Cardiac muscle cell (in vitro differentiated cells and primary cell): ENCODE results near the gene SLC10A1. TPM values are rescaled to one million over a fixed set of nuclear protein-coding genes. Genes with fewer than 3 reads are reported as not detected.

ENCODE experiments used
- DNase-seq, 2 donors: peaks; one replicate each; pipeline versions ENCODE4 v3.0.0 to v3.0.0-alpha.2; 2010 to 2017; ENCODE audit warnings: low read depth in 1 of 2, low spot score in 1 of 2
- H3K27ac ChIP-seq: fragments of 200-600 bp; sonication (generic); 2 replicates; pipeline ENCODE4 v1.5.1; 2016
- H3K27me3 ChIP-seq: fragments of 200-600 bp; sonication (generic); 2 replicates; pipeline ENCODE4 v1.6.0; 2016; ENCODE audit warnings: control low read depth
- H3K36me3 ChIP-seq: fragments of 200-600 bp; sonication (generic); 2 replicates; pipeline ENCODE4 v1.5.1; 2016; ENCODE audit warnings: control low read depth
- H3K4me1 ChIP-seq: fragments of 200-600 bp; sonication (generic); 2 replicates; pipeline ENCODE4 v1.8.1; 2017; ENCODE audit warnings: low read depth, mild to moderate bottlenecking, mixed run types
- H3K4me3 ChIP-seq: fragments of 200-600 bp; sonication (generic); 2 replicates; pipeline ENCODE4 v1.5.1; 2016; ENCODE audit warnings: mild to moderate bottlenecking
- H3K9me3 ChIP-seq: fragments of 200-600 bp; sonication (generic); 2 replicates; pipeline ENCODE4 v1.5.1; 2017; ENCODE audit warnings: low read depth, mild to moderate bottlenecking, control low read depth
- polyA plus RNA-seq: library from polyadenylated mRNA; unstranded; fragments of >200 nt; fragmentation: Nextera tagmentation; extraction: Ambion mirVana; gene quantifications from 2 replicates; pipeline ENCODE4 v1.2.1, GENCODE V29; 2016
- total RNA-seq: library from RNA; depleted of rRNA; stranded (reverse); fragments of >200 nt; gene quantifications from 2 replicates; pipeline ENCODE4 v1.2.3, GENCODE V29; 2016
- TF ChIP-seq, protein P1 (sequence below): IDR thresholded peaks from 2 replicates; pipeline ENCODE4 v1.5.1; 2012; ENCODE audit warnings: low read depth, mild to moderate bottlenecking, low read length

Gene SLC10A1
- total and polyA plus RNA-seq, 2 experiments from 2014 or later, result not detected

DNA sequence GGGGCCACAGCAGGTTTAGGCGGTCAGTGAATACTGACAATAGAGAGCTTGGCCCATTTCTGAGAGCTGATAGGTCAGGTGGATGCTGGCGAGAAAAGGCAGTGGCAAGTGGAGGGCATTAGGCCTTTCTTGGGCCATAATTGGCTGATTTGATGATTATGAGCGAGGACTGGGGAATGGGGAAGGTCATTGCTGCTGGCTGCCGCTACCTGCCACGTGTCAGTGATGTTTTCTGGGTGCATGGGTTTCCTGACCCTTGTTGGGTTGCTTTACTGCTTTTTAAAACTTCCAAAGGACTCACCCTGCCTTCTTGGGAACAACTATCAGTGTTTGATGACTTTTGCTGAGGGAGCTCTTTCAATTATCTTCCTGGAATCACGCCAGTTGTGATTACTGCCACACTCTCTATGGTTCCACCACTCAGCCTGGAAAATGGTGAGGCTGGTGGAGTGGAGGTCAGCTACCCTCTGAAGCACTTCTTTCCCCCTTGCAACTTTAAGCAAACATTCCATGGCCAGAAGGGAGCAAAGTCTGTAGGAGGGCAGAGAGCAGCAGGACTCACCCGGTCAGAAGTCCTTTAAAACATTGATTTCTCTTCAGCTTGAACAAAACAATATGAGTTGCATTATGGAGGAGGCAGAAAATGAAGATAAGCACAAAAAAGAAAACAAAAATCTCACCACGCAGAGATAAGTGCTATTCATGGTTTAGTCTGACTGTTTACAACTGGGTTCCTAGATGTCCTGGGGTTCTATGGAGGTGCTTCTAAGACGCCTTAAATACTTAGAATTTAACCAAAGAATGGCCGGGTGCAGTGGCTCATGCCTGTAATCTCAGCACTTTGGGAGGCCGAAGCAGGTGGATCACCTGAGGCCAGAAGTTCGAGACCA is 12.1 kb upstream of the SLC10A1 start:
- H3K4me1 ChIP-seq, result no peaks in the 10 kb centered on the region
- no peaks in the 10 kb centered on the region for H3K27me3 ChIP-seq
- H3K36me3 ChIP-seq, result no peaks in the 10 kb centered on the region
- no peak overlapping the region for H3K27ac ChIP-seq
- no peak for DNase-seq
- TF ChIP-seq, protein P1, sequence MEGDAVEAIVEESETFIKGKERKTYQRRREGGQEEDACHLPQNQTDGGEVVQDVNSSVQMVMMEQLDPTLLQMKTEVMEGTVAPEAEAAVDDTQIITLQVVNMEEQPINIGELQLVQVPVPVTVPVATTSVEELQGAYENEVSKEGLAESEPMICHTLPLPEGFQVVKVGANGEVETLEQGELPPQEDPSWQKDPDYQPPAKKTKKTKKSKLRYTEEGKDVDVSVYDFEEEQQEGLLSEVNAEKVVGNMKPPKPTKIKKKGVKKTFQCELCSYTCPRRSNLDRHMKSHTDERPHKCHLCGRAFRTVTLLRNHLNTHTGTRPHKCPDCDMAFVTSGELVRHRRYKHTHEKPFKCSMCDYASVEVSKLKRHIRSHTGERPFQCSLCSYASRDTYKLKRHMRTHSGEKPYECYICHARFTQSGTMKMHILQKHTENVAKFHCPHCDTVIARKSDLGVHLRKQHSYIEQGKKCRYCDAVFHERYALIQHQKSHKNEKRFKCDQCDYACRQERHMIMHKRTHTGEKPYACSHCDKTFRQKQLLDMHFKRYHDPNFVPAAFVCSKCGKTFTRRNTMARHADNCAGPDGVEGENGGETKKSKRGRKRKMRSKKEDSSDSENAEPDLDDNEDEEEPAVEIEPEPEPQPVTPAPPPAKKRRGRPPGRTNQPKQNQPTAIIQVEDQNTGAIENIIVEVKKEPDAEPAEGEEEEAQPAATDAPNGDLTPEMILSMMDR, result no peak
- H3K9me3 ChIP-seq, result no peaks in the 10 kb centered on the region
- H3K4me3 ChIP-seq, result no peak overlapping the region

DNA sequence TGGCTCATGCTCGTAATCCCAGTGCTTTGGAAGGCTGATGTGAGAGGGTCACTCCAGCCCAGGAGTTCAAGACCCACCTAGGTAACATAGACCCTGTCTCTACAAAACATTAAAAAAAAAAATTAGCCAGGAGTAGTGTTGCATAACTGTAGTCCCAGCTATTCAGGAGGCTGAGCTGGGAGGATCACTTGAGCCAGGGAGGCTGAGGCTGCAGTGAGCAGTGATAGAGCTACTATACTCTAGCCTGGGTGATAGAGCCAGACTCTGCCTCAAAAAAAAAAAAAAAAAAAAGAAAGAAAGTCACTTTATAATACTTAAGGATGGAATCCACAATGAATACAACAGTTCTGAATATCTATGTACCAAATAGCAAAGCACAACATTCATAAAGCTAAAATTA is 10.2 kb upstream of the SLC10A1 start:
- no peaks in the 10 kb centered on the region for H3K9me3 ChIP-seq
- H3K27me3 ChIP-seq, result no peaks in the 10 kb centered on the region

DNA sequence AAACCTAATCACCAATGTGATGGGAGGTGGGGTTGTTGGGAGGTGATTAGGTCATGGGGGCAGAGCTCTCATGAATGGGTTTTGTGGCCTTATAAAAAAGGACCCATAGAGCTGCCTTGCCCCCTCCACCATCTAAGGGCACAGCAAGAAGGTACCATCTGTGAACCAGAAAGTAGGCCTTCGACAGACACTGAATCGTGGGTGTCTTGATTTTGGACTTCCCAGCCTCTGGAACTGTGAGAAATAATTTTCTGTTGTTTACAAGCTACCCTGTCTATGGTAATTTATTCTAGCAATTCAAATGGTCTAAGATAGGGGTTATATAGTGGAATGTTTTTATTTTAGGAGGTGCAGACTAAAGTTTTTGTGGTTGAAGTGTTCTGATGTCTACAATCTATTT is 7.9 kb upstream of the SLC10A1 start:
- no peaks in the 10 kb centered on the region for H3K4me1 ChIP-seq
- H3K4me3 ChIP-seq, result no peak overlapping the region
- no peak for DNase-seq
- no peaks in the 10 kb centered on the region for H3K36me3 ChIP-seq
- no peak overlapping the region for H3K27ac ChIP-seq
- no peaks in the 10 kb centered on the region for H3K27me3 ChIP-seq
- H3K9me3 ChIP-seq, result no peaks in the 10 kb centered on the region
- TF ChIP-seq, protein P1, result no peak

More for the DNA sequence above, 10.2 kb upstream of the SLC10A1 start:
- TF ChIP-seq, protein P1, result no peak
- Histone ChIP-seq H3K4me3 (no peak overlapping the region), H3K27ac (no peak overlapping the region), H3K4me1 (no peaks in the 10 kb centered on the region), H3K36me3 (no peaks in the 10 kb centered on the region)
- no peak for DNase-seq

DNA sequence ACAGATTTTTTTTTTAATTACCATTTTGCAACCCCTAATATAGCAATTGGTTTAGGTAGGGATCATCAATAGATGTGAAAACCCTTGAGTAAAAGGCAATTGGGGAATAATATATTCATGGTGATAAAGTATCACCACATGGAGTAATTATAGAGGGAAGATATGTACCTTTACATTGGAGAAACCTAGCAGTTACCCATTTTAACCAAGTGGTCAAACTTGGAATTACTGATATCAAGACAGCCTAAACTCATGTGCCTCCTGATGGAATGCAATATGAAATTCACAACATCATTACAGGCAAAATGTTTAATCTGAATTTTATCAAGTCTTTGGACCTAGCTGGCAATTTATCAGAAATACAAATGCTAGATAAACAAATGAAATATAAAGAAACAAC is 6.7 kb upstream of the SLC10A1 start:
- TF ChIP-seq, protein P1, result peak; percentile 21
- no peak for DNase-seq
- Histone ChIP-seq H3K36me3 (no peaks in the 10 kb centered on the region), H3K4me1 (no peaks in the 10 kb centered on the region), H3K27me3 (no peaks in the 10 kb centered on the region), H3K27ac (no peak overlapping the region), H3K9me3 (no peaks in the 10 kb centered on the region), H3K4me3 (no peak overlapping the region)

DNA sequence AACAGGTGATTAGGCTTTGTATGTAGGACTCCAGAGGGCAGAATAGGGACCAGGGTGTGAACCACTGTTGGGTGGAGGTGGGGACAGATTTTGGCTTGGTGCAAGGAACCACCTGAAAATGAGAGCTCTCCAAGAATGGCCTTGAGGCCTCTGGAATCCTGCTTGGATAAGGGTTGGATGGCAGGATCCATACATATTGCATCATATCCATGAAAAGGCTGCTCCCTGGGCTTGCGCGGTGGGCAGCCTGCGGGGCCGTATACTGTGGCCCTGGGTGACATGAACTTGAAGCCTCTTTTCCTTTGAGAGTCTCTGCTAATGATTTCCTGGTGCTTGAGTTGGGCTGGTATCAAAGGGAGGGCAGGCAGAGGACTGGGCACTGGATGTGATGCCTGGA is 1.3 kb upstream of the SLC10A1 start:
- TF ChIP-seq, protein P1, result no peak
- Histone ChIP-seq H3K9me3 (no peaks in the 10 kb centered on the region), H3K27ac (no peak overlapping the region), H3K4me3 (no peak overlapping the region), H3K4me1 (no peaks in the 10 kb centered on the region), H3K27me3 (no peaks in the 10 kb centered on the region), H3K36me3 (no peaks in the 10 kb centered on the region)
- DNase-seq, result no peak
